HG02642 (cell line): Measurements from ENCODE around the gene TSC22D4.
"Not testable (repeated sequence)": the region's sequence is repeated elsewhere in the genome, so short reads cannot be mapped to it uniquely, and the experiment has no call there.

Experiments used
- ATAC-seq: cut with Tn5 transposase; IDR thresholded peaks from one replicate; pipeline ENCODE4 v1.9.1; 2021; ENCODE audit warnings: mild to moderate bottlenecking; ENCODE audit not compliant: unreplicated experiment, poor library complexity

Gene TSC22D4

GRCh38 chr7:100478958-100479660 lies at the start of gene TSC22D4:
TSC22D4 (minus strand) TSS chr7:100479214; CDS start chr7:100478038, 1,176 bp downstream.
- ATAC-seq: peak; percentile 63

DNA sequence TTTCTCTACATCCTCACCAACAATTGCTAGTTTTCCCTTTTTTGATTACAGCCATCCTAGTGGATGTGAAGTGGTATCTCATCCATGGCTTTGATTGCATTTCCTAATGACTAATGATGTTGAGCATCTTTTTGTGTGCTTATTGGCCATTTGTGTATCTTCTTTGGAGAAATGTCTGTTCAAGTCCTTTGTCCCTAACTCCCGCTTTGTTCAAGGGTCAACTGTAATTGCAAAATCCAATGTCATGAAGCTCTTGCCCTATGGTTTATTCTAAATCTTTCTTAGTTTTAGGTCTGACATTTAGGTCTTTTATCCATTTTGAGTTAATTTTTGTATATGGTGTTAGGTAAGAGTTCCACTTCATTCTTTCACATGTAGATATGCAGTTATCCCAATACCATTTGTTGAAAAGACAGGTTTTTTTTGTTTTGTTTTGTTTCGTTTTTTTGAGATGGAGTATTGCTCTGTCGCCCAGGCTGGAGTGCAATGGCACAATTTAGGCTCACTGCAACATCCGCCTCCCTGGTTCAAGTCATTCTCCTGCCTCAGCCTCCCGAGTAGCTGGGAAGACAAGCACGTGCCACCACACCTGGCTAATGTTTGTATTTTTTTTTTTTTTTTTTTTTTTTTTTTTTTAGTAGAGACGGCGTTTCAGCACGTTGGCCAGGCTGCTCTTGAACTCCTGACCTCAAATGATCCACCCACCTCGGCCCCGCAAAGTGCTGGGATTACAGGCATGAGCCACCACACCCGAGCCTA lies 49.3 kb upstream of the TSC22D4 start:
- ATAC-seq: not testable (repeated sequence)

- ATAC-seq: not testable (repeated sequence)
Measured at GRCh38 chr7:100523192-100523591, 44.2 kb upstream of the TSC22D4 start.

DNA sequence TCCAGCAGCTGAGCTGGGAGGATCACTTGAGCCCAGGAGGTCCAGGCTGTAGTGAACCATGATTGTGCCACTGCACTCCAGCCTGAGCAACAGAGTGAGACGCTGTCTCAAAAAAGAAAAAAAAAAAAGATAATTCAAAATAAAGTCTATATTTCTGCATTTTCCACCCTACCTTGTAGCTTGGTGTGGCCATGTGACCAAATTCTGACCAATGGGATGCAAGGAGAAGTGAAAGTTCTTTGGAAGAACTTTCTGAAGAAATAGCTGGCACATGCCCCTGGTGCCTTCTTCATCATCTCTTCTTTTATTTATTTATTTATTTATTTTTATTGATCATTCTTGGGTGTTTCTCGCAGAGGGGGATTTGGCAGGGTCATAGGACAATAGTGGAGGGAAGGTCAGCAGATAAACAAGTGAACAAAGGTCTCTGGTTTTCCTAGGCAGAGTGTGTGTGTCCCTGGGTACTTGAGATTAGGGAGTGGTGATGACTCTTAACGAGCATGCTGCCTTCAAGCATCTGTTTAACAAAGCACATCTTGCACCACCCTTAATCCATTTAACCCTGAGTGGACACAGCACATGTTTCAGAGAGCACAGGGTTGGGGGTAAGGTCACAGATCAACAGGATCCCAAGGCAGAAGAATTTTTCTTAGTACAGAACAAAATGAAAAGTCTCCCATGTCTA lies 43.0 kb upstream of the TSC22D4 start:
- ATAC-seq: not testable (repeated sequence)

GRCh38 chr7:100521076-100521475 lies 42.1 kb upstream of the TSC22D4 start:
- no peak for ATAC-seq

DNA sequence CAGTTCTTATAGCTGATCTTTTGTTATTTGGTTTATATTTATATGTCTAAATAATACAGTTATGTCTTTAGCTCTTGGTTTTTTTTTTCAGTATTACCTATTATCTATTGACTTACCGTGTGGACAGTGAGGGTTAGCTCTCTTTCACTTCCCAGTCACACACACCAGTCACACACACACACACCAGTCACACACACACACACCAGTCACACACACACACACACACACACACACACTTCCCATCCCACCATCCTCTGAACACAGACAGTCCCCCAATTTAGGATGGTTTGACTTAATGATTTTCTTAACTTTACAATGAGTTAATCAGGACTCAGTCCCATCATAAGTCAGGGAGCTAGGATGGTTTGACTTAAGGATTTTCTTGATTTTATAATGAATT lies 41.1 kb upstream of the TSC22D4 start:
- no peak for ATAC-seq

- no peak for ATAC-seq
Measured at GRCh38 chr7:100519580-100519979, 40.6 kb upstream of the TSC22D4 start.

DNA sequence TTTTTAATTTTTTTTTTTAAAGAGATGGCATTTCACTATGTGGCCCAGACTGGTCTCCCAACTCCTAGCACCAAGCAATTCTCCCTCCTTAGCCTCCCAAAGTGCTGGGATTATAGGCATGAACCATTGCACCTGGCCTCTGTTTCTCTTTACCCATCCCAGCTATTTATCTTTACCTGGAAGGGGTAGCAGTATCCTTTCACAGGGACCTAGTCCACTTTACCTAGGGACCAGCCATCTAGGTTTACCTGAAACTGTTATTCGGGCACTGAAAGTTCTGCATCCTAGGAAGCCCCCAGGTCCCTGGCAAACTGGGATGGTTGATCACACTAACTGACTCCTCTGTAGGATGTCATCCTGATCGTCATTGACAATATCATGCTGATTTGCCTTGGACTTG lies 38.3 kb upstream of the TSC22D4 start:
- ATAC-seq: no peak

GRCh38 chr7:100516135-100516812 lies 37.3 kb upstream of the TSC22D4 start:
- no peak for ATAC-seq

GRCh38 chr7:100515072-100515532 lies 36.1 kb upstream of the TSC22D4 start:
- no peak for ATAC-seq

GRCh38 chr7:100513212-100513810 lies 34.3 kb upstream of the TSC22D4 start:
- no peak for ATAC-seq

GRCh38 chr7:100510437-100511239 lies 31.6 kb upstream of the TSC22D4 start:
- ATAC-seq: no peak

- no peak for ATAC-seq
Measured at GRCh38 chr7:100509231-100509630, 30.2 kb upstream of the TSC22D4 start.

DNA sequence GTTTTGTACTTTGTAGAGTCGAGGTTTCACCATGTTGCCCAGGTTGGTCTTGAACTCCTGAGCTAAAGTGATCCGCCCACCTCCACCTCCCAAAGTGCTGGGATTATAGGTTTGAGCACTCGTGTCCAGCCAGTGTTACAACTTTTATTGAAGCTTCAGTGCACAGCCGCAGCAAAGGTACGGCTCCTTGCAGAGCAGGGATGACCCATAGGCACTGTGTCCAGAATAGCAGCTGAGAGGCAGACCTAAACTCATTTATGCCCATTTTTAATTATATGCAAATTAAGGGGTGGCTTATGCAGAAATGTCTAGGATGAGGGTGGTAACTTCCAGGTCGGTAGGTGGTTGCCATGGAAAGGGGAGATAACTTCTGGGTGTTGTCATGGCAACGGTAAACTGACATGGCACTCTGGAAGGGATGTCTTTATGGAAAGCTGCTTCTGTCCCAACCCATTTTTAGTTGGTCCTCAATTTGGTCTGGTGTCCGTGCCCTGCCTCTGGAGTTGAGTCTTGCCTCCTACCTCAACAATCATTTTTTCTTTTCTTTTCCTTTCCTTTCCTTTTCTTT lies 27.4 kb upstream of the TSC22D4 start:
- no peak for ATAC-seq

DNA sequence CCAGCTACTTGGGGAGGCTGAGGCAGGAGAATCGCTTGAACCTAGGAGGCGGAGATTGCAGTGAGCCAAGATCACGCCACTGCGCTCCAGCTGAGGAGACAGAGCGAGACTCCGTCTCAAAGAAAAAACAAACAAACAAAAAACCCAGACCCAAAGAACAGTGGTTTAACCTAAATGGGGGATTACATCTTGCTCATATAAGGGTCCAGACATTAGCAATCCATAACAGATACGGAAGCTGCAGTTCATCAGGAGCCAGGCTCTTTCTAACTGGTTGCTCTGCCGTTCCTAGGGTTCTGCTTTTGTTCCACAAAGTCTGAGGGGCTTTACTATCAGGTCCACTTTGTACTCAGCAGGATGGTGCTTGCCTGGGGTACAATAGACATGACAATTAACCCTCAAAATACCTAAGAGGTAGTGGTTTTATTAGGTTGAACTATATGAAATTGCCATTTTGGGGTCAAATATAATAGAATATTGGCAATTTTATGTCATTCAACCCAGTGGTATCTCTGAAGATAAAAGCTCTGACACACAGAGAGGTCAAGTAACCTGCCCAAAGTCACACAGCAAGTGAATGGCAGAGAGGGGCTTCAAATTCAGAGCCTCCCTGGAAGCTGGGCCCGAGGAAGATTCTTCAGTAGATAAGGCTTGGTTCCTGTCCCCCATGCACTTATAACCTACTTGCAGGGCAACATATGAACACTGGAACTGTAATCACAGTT lies 26.0 kb upstream of the TSC22D4 start:
- ATAC-seq: no peak

- ATAC-seq: not testable (repeated sequence)
Measured at GRCh38 chr7:100504031-100504430, 25.0 kb upstream of the TSC22D4 start.

- not testable (repeated sequence) for ATAC-seq
Measured at GRCh38 chr7:100500743-100501142, 21.7 kb upstream of the TSC22D4 start.

DNA sequence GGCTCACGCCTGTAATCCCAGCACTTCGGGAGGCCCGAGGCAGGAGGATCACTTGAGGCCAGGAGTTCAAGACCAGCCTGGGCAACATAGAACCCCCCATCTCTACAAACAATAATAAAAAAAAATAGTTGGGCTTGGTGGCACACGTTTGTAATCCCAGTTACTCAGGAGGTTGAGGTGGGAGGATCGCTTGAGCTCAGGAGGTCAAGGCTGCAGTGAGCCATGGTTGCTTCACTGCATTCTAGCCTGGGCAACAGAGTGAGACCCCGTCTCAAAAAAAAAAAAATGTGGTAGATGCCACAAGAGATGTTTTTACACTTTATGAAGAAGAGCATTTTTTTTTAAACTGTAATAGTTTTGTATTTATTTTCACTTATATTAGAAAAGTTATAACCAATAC lies 17.5 kb upstream of the TSC22D4 start:
- no peak for ATAC-seq
